NCI-H226 (cell line): ENCODE measurements around the gene HOXC4.
"Not testable (repeated sequence)": the region's sequence is repeated elsewhere in the genome, so short reads cannot be mapped to it uniquely, and the experiment has no call there.

Experiments
- DNase-seq: peaks from one replicate; pipeline ENCODE4 v3.0.0-alpha.2; 2015

The HOXC4 gene

GRCh38 chr12:54095928-54096327 lies 42.3 kb downstream of the HOXC4 start:
- DNase-seq, result not testable (repeated sequence)

- not testable (repeated sequence) for DNase-seq
Measured at GRCh38 chr12:54098644-54099043, 45.0 kb downstream of the HOXC4 start.

GRCh38 chr12:54100588-54100987 lies 47.0 kb downstream of the HOXC4 start:
- not testable (repeated sequence) for DNase-seq

GRCh38 chr12:54102223-54102622 lies 48.6 kb downstream of the HOXC4 start:
- not testable (repeated sequence) for DNase-seq

- not testable (repeated sequence) for DNase-seq
Measured at GRCh38 chr12:54103827-54104226, 50.2 kb downstream of the HOXC4 start.
